ENCODE data around the gene ELK3. TPM values are rescaled to one million over a fixed set of nuclear protein-coding genes. Genes with fewer than 3 reads are reported as not detected.

Gene ELK3
- total RNA-seq, 1 experiment from 2014 or later, result 9.4 TPM

DNA sequence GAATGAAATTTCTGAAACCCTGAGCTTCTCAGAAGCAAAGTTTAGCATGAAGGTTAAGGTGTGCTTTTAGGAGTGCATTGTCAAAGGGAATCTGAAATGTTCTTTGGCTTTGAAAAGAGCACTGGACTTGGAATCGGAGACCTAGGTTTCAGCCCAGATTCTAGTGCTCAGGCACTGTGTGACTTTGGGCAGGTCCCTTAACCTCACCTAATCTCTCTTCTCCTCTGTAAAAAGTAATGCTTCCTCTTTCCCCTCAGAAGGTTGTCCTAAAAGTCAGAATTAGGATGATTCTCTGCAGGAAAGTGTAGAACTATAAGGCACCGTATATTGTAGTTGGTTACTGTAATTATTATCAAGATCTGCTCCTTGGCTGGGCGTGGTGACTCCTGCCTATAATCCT, 38.0 kb upstream of the ELK3 start:
- DNase-seq, result no peak
- Histone ChIP-seq H3K56ac (ENCODE audit: insufficient read length, low read depth, low read length) (no peak overlapping the region), H3K9ac (ENCODE audit: extremely low read depth, insufficient read length, low read length) (no peak overlapping the region), H4K5ac (ENCODE audit: insufficient read length, low read depth, low read length) (no peak overlapping the region), H2AFZ (ENCODE audit: low read length) (no peak overlapping the region), H3K4me1 (ENCODE audit: insufficient read depth, low read length) (no peaks in the 10 kb centered on the region), H3K14ac (ENCODE audit: insufficient read depth, low read length) (no peak overlapping the region), H3K79me2 (ENCODE audit: insufficient read depth, low read length) (no peaks in the 10 kb centered on the region), H4K91ac (ENCODE audit: insufficient read length, low read depth, low read length) (no peak overlapping the region), H2BK15ac (ENCODE audit: low read depth, low read length) (no peak overlapping the region), H3K23ac (ENCODE audit: insufficient read length, low read depth, low read length) (no peak overlapping the region), H3K9me3 (ENCODE audit: control insufficient read depth, low read depth, low read length) (no peaks in the 10 kb centered on the region), H3K4me2 (ENCODE audit: insufficient read depth, insufficient read length, low read length) (no peak overlapping the region), H3K79me1 (ENCODE audit: insufficient read depth, low read depth, low read length, poor library complexity, severe bottlenecking) (no peaks in the 10 kb centered on the region), H3K23me2 (ENCODE audit: insufficient read length, low read depth, low read length, poor library complexity, severe bottlenecking) (no peaks in the 10 kb centered on the region), H3K27ac (ENCODE audit: insufficient read length, low read depth, low read length) (no peak overlapping the region), H3K4ac (ENCODE audit: low read depth, low read length) (no peak overlapping the region), H2BK120ac (ENCODE audit: low read depth, low read length, poor library complexity, severe bottlenecking) (no peak overlapping the region), H3K27me3 (ENCODE audit: insufficient read depth, low read length) (no peaks in the 10 kb centered on the region), H4K20me1 (ENCODE audit: control insufficient read depth, insufficient read depth, insufficient read length) (no peaks in the 10 kb centered on the region), H3T11ph (ENCODE audit: low read length) (no peak overlapping the region), H4K8ac (replicated peaks; ENCODE audit: insufficient read length, low read depth, low read length) (no peak overlapping the region), H2AK5ac (ENCODE audit: insufficient read length, low read length) (no peak overlapping the region), H2BK20ac (ENCODE audit: low read depth, low read length, poor library complexity, severe bottlenecking) (no peak overlapping the region), H3K18ac (ENCODE audit: insufficient read length, low read depth, low read length) (no peak overlapping the region), H2BK12ac (ENCODE audit: insufficient read length, low read depth, low read length) (no peak overlapping the region), H2BK5ac (ENCODE audit: insufficient read length, low read length) (no peak overlapping the region)
- Mint-ChIP-seq H3K36me3 (ENCODE audit: insufficient read depth in 1 of 3, low read depth in 3 of 3) (no peaks in the 10 kb centered on the region), H3K4me1 (peaks cover 2 to 12% of the 10 kb centered on the region in 2 experiments), H3K4me3 (no peak overlapping the region), H3K27ac (no peak overlapping the region; a peak in 1 of 7 replicates), H3K9me3 (no peaks in the 10 kb centered on the region; a peak in 1 of 5 replicates), H3K27me3 (ENCODE audit: low read depth) (peaks cover 2% of the 10 kb centered on the region)
- WGBS (ENCODE audit: extremely low coverage, insufficient read length, low lambda C conversion rate), result no CpG with 5 or more reads among the region's 3 CpGs
- TF ChIP-seq, protein P1, sequence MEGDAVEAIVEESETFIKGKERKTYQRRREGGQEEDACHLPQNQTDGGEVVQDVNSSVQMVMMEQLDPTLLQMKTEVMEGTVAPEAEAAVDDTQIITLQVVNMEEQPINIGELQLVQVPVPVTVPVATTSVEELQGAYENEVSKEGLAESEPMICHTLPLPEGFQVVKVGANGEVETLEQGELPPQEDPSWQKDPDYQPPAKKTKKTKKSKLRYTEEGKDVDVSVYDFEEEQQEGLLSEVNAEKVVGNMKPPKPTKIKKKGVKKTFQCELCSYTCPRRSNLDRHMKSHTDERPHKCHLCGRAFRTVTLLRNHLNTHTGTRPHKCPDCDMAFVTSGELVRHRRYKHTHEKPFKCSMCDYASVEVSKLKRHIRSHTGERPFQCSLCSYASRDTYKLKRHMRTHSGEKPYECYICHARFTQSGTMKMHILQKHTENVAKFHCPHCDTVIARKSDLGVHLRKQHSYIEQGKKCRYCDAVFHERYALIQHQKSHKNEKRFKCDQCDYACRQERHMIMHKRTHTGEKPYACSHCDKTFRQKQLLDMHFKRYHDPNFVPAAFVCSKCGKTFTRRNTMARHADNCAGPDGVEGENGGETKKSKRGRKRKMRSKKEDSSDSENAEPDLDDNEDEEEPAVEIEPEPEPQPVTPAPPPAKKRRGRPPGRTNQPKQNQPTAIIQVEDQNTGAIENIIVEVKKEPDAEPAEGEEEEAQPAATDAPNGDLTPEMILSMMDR (conservative IDR thresholded peaks at IDR 0.05), result no peak

Measured in H9 (cell line).